ENCODE measurements around the gene PAPOLB. TPM values are rescaled to one million over a fixed set of nuclear protein-coding genes. Genes with fewer than 3 reads are reported as not detected.

Gene PAPOLB
- polyA plus RNA-seq, 2 of the 4 experiments (the other 2 are of a cell fraction), result not detected

DNA sequence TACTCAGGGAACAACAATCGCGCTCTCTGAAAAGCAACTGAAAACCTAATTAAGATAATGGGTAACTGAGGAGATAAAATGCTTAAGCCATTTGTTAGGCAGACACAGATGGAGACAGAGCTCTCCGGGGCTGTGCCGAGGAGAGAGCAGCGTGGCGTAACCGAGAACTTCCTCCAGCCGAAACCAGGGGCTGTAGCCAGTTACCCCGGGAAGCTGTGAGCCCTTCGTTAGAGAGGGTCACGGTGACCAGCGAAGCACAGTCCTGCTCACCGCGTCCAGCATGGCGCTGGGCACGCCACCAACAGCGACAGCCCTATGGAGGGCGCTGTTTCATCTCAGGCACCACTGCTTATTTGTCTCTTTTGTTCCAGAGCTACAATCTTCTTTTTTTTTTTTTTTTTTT, 16.1 kb downstream of the PAPOLB start:
- no peak overlapping the region for H3K27ac ChIP-seq
- ATAC-seq (no peak), FAIRE-seq (no peak), DNase-seq (ENCODE audit: low read depth in 1 of 2, low spot score in 1 of 2) (no peak)
- H3K4me3 ChIP-seq, result no peak overlapping the region
- no peaks in the 10 kb centered on the region for H3K4me1 ChIP-seq
- POLR2A ChIA-PET, result no interaction called here
- 89% methylated on average over 18 of the region's 18 CpGs for WGBS (ENCODE audit: missing lambda C conversion rate)
- CTCF ChIA-PET, result interaction anchor here (0.6 kb wide), 2 partner anchors 47 to 796 kb away, joined by 3 to 4 read pairs; no protein-coding TSS in a partner anchor
- H3K4me2 ChIP-seq, result no peak overlapping the region
- TF ChIP-seq, protein P1, sequence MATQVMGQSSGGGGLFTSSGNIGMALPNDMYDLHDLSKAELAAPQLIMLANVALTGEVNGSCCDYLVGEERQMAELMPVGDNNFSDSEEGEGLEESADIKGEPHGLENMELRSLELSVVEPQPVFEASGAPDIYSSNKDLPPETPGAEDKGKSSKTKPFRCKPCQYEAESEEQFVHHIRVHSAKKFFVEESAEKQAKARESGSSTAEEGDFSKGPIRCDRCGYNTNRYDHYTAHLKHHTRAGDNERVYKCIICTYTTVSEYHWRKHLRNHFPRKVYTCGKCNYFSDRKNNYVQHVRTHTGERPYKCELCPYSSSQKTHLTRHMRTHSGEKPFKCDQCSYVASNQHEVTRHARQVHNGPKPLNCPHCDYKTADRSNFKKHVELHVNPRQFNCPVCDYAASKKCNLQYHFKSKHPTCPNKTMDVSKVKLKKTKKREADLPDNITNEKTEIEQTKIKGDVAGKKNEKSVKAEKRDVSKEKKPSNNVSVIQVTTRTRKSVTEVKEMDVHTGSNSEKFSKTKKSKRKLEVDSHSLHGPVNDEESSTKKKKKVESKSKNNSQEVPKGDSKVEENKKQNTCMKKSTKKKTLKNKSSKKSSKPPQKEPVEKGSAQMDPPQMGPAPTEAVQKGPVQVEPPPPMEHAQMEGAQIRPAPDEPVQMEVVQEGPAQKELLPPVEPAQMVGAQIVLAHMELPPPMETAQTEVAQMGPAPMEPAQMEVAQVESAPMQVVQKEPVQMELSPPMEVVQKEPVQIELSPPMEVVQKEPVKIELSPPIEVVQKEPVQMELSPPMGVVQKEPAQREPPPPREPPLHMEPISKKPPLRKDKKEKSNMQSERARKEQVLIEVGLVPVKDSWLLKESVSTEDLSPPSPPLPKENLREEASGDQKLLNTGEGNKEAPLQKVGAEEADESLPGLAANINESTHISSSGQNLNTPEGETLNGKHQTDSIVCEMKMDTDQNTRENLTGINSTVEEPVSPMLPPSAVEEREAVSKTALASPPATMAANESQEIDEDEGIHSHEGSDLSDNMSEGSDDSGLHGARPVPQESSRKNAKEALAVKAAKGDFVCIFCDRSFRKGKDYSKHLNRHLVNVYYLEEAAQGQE (IDR thresholded peaks at IDR 0.05), result no peak
- TF ChIP-seq KDM1A (IDR thresholded peaks at IDR 0.05; ENCODE audit: low read depth), result no peak
- TF ChIP-seq, protein P2, sequence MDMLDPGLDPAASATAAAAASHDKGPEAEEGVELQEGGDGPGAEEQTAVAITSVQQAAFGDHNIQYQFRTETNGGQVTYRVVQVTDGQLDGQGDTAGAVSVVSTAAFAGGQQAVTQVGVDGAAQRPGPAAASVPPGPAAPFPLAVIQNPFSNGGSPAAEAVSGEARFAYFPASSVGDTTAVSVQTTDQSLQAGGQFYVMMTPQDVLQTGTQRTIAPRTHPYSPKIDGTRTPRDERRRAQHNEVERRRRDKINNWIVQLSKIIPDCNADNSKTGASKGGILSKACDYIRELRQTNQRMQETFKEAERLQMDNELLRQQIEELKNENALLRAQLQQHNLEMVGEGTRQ (IDR thresholded peaks at IDR 0.05), result no peak
- TF ChIP-seq CHD2 (IDR thresholded peaks at IDR 0.05; ENCODE audit: low read length, partially characterized antibody), result no peak
- no peak for TF ChIP-seq JUNB (IDR thresholded peaks at IDR 0.05)
- no peak for TF ChIP-seq ESRRA (IDR thresholded peaks at IDR 0.05; ENCODE audit: borderline replicate concordance, low read length)
- no peak for TF ChIP-seq RNF2 (IDR thresholded peaks at IDR 0.05; ENCODE audit: borderline replicate concordance, low read depth)
- no peak for TF ChIP-seq RAD21 (conservative IDR thresholded peaks at IDR 0.05 in 1 of 2, IDR thresholded peaks at IDR 0.05 in 1 of 2)
- TF ChIP-seq, protein P3, sequence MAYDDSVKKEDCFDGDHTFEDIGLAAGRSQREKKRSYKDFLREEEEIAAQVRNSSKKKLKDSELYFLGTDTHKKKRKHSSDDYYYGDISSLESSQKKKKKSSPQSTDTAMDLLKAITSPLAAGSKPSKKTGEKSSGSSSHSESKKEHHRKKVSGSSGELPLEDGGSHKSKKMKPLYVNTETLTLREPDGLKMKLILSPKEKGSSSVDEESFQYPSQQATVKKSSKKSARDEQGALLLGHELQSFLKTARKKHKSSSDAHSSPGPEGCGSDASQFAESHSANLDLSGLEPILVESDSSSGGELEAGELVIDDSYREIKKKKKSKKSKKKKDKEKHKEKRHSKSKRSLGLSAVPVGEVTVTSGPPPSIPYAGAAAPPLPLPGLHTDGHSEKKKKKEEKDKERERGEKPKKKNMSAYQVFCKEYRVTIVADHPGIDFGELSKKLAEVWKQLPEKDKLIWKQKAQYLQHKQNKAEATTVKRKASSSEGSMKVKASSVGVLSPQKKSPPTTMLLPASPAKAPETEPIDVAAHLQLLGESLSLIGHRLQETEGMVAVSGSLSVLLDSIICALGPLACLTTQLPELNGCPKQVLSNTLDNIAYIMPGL (CRISPR knock-in tag; IDR thresholded peaks at IDR 0.05; ENCODE audit: borderline replicate concordance), result no peak
- TF ChIP-seq TFCP2L1 (CRISPR knock-in tag; IDR thresholded peaks at IDR 0.05), result no peak
- no peak for TF ChIP-seq HDAC2 (IDR thresholded peaks at IDR 0.05)
- no peaks in the 10 kb centered on the region for H3K9me3 ChIP-seq

DNA sequence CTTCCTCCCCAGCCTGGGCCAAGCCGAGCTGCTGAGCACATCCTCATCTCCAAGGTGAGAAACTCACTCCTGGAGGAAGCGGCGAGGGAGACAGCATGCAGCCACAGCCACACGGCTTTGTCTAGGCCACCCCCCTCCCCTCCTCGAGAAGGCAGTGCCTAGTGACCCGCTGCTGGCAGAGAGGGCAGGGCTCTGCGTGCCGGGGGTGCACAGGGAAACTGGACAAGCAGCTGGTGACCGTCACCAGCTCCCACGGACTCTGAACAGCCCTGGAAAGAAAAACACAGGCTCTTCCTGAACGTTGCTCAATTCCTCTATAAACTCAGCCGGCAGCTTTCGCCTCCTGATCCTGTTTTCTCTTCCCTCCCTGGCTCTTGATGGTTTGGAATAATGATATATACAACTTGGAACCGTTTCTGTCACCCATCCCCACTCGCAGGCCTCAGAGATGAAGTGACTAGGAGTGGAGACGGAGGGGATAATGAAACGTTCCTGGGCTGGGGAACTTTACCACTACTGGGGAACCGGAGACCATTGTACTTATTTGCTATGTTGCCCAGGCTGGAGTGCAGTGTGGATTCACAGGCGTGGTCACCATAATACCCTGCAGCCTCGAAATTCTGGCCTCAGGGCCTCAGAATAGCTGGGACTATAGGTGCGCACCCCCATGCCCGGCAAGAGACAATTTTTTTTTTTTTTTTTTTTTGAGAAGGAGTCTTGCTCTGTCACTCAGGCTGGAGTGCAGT, 19.3 kb downstream of the PAPOLB start:
- TF ChIP-seq, protein P4, sequence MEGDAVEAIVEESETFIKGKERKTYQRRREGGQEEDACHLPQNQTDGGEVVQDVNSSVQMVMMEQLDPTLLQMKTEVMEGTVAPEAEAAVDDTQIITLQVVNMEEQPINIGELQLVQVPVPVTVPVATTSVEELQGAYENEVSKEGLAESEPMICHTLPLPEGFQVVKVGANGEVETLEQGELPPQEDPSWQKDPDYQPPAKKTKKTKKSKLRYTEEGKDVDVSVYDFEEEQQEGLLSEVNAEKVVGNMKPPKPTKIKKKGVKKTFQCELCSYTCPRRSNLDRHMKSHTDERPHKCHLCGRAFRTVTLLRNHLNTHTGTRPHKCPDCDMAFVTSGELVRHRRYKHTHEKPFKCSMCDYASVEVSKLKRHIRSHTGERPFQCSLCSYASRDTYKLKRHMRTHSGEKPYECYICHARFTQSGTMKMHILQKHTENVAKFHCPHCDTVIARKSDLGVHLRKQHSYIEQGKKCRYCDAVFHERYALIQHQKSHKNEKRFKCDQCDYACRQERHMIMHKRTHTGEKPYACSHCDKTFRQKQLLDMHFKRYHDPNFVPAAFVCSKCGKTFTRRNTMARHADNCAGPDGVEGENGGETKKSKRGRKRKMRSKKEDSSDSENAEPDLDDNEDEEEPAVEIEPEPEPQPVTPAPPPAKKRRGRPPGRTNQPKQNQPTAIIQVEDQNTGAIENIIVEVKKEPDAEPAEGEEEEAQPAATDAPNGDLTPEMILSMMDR (IDR thresholded peaks at IDR 0.05), result no peak
- no peak for TF ChIP-seq HOXB13 (CRISPR knock-in tag; IDR thresholded peaks at IDR 0.05; ENCODE audit: low read depth)
- FAIRE-seq, result no peak
- Histone ChIP-seq H3K4me2 (no peak overlapping the region), H3K27ac (no peak overlapping the region), H3K9me3 (no peaks in the 10 kb centered on the region), H3K4me1 (no peaks in the 10 kb centered on the region), H3K4me3 (no peak overlapping the region)
- CTCF ChIA-PET, result interaction anchor here (0.6 to 0.9 kb wide), 3 partner anchors 10 to 94 kb away, joined by 3 to 4 read pairs (median 3); no protein-coding TSS in a partner anchor
- DNase-seq (ENCODE audit: low read depth in 1 of 2, low spot score in 1 of 2), result no peak
- POLR2A ChIA-PET, result no interaction called here
- WGBS (ENCODE audit: missing lambda C conversion rate), result 61% methylated on average over 22 of the region's 22 CpGs
- peak in 1 of 2 experiments; percentile 22; a peak in 1 of 6 replicates for ATAC-seq

Data from A549 (cell line).